Measurements from ENCODE around the gene ATP11B. TPM values are rescaled to one million over a fixed set of nuclear protein-coding genes. Genes with fewer than 3 reads are reported as not detected.
A peak's percentile ranks its signal among the peaks of the same experiment; 100 is the strongest.

Gene ATP11B
- total and polyA plus RNA-seq, 3 donors from 2014 or later, result 65.8 to 138 (median 114) TPM

DNA sequence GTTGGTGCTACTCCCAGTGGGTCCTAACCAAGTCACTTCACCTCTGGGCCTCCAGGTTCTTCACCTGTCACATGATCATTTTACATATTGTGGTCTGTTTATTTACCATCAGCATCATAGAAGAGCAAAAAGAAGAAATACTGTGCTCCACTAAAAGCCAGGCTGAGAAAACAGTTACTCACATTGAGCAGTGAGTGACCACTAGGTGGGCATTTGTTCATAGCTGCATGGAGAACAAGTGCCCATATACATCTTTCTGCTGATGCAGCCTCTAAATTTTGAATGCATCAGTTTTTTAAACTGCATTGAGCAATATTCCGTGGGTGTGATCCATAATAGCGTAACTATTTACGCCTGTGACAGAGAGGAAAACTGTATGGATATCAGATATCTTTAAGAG, 110.9 kb downstream of the ATP11B start:
- Histone ChIP-seq H3K27me3 (no peaks in the 10 kb centered on the region), H3K9me3 (no peaks in the 10 kb centered on the region), H3K4me1 (no peaks in the 10 kb centered on the region), H3K27ac (no peak overlapping the region), H3K4me3 (no peak overlapping the region), H3K36me3 (ENCODE audit: low read depth, missing control alignments) (no peaks in the 10 kb centered on the region)
- no peak for DNase-seq
- 84 to 100% methylated on average over 3 of the region's 3 CpGs for WGBS, 2 donors
- intact Hi-C loops (cut with DNase I; ENCODE audit: low total_unique reads), result no loop called here
- TF ChIP-seq CTCF (IDR thresholded peaks at IDR 0.05), result peak in 2 of 3 experiments; percentile 3 to 7
- TF ChIP-seq POLR2A (IDR thresholded peaks at IDR 0.05), result no peak

DNA sequence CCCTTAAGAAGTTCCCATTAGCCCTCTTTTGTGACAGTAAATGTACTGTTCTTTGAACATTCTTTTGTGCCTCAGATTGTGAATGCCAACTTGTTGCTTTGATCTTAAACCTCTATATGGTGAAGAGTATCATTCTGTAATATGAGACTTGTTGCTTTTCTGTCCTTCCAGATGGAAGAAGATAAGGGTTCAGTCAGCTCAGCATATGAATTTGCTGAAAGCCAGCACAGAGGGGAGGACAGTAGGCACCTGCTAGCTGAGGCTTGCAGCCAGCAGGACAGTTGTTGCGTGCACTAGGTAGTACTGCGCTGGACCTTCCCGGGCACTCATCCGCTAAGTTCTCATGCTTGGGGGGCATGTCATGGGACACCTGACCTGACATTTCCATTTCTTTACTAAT, 112.3 kb downstream of the ATP11B start:
- TF ChIP-seq CTCF (IDR thresholded peaks at IDR 0.05), result no peak
- no peak for TF ChIP-seq POLR2A (IDR thresholded peaks at IDR 0.05)
- intact Hi-C loops (cut with DNase I; ENCODE audit: low total_unique reads), result no loop called here
- Histone ChIP-seq H3K4me3 (no peak overlapping the region), H3K4me1 (no peaks in the 10 kb centered on the region), H3K27me3 (no peaks in the 10 kb centered on the region), H3K36me3 (ENCODE audit: low read depth, missing control alignments) (no peaks in the 10 kb centered on the region), H3K9me3 (no peaks in the 10 kb centered on the region), H3K27ac (no peak overlapping the region)
- 93 to 95% methylated on average over 4 of the region's 4 CpGs for WGBS, 2 donors
- DNase-seq, result no peak

DNA sequence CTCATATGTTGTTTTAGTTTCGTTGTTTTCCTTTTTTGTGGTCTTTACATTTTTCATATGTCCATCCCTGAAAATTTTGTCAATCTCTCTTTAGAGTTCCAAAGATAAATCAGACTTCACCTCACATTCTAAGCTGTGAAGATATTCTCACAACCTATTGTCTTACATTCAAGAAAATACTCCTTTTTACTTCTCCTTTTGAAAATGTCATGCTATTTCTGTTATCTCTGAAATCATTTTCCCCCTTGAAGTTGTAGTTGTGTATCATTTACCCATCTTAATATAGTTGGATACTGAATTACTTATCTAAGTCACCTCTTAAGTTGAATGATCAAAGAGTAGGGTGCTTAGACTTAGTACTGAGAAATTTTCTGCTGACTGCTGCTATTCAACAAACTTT, 112.7 kb downstream of the ATP11B start:
- H3K36me3 ChIP-seq (ENCODE audit: low read depth, missing control alignments), result no peaks in the 10 kb centered on the region
- no peak for DNase-seq
- no peak overlapping the region for H3K27ac ChIP-seq
- WGBS, 2 donors, result 88 to 95% methylated on average over 1 of the region's 1 CpG
- intact Hi-C loops (cut with DNase I; ENCODE audit: low total_unique reads), result no loop called here
- H3K4me1 ChIP-seq, result no peaks in the 10 kb centered on the region
- no peak for TF ChIP-seq POLR2A (IDR thresholded peaks at IDR 0.05)
- no peak for TF ChIP-seq CTCF (IDR thresholded peaks at IDR 0.05)
- no peaks in the 10 kb centered on the region for H3K9me3 ChIP-seq
- H3K27me3 ChIP-seq, result no peaks in the 10 kb centered on the region
- no peak overlapping the region for H3K4me3 ChIP-seq

DNA sequence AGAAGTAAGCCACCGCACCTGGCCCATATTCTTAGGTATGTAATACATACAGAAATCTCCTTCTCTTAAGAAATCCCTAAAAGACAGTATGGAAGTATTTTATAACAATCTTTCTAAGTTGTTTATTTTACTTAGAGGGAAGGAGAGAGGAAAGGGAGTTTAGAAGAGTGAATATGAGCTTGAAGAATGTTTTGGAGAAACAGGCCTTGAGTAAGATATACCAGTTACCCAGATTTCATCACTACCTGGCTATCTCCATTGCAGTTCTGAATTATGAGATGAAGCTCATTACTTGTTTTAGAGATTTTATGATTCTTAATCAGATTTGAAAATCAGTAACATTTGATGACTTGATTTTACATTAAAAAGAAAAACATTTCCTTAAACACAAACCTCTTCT, 115.2 kb downstream of the ATP11B start:
- no peak overlapping the region for H3K27ac ChIP-seq
- no peak overlapping the region for H3K4me3 ChIP-seq
- no peaks in the 10 kb centered on the region for H3K4me1 ChIP-seq
- DNase-seq, result no peak
- intact Hi-C loops (cut with DNase I; ENCODE audit: low total_unique reads), result no loop called here
- no peak for TF ChIP-seq CTCF (IDR thresholded peaks at IDR 0.05)
- TF ChIP-seq POLR2A (IDR thresholded peaks at IDR 0.05), result no peak
- H3K36me3 ChIP-seq (ENCODE audit: low read depth, missing control alignments), result no peaks in the 10 kb centered on the region
- no peaks in the 10 kb centered on the region for H3K27me3 ChIP-seq
- WGBS, 2 donors, result 93 to 100% methylated on average over 1 of the region's 1 CpG
- no peaks in the 10 kb centered on the region for H3K9me3 ChIP-seq

DNA sequence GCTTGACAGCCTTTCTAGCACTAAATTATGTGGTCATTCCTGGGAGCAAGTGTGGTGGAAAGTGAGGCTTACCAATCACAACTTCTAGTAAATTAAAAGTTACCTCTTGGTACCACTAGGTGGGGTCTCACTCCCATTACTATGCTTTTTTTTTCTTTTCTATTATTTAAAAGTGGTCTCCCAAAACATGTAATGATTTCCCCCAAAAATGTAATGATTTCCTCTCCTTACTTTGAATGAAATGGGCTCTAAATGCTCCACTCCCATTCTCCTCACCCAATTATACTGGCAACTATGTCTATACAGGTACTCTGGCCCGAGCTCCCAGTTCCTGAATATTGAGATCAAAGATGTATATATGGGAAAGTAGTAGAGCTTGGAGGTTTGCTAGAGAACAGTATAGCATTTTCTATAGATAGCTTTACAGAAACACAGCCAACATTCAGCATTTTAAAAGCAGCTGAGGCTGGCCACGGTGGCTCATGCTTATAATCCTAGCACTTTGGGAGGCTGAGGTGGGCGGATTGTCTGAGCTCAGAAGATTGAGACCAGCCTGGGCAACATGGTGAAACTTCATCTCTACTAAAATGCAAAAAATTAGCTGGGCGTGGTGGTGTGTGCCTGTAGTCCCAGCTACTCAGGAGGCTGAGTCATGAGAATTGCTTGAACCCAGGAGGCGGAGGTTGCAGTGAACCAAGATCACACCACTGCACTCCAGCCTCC, 116.2 kb downstream of the ATP11B start:
- TF ChIP-seq POLR2A (IDR thresholded peaks at IDR 0.05), result no peak
- TF ChIP-seq CTCF (IDR thresholded peaks at IDR 0.05), result peak in 2 of 3 experiments; percentile 12 to 58
- Histone ChIP-seq H3K36me3 (ENCODE audit: low read depth, missing control alignments) (no peaks in the 10 kb centered on the region), H3K4me3 (no peak overlapping the region), H3K27me3 (no peaks in the 10 kb centered on the region), H3K27ac (no peak overlapping the region), H3K9me3 (no peaks in the 10 kb centered on the region), H3K4me1 (no peaks in the 10 kb centered on the region)
- DNase-seq, result no peak
- intact Hi-C loops (cut with DNase I; ENCODE audit: low total_unique reads), result no loop called here
- WGBS, 2 donors, result 94 to 95% methylated on average over 5 of the region's 5 CpGs
